ENCODE results near the gene LHFPL2.

Gene LHFPL2

GRCh38 chr5:78544561-78545201 is 103.9 kb downstream of the LHFPL2 start:
- Histone ChIP-seq H3K36me3 (ENCODE audit: control insufficient read depth, insufficient read depth, low read length) (peaks cover 18% of the 10 kb centered on the region), H3K27ac (ENCODE audit: low read depth, low read length, severe bottlenecking) (no peak overlapping the region), H3K4me3 (ENCODE audit: extremely low read depth, insufficient read depth, low read length, poor library complexity, severe bottlenecking) (no peak overlapping the region), H3K4me1 (ENCODE audit: control insufficient read depth, insufficient read depth, low read length, poor library complexity, severe bottlenecking) (peaks cover 12% of the 10 kb centered on the region), H3K9me3 (ENCODE audit: control insufficient read depth, low read length) (peaks cover 3% of the 10 kb centered on the region)
- WGBS, 2 experiments (ENCODE audit: insufficient coverage in 2 of 2), result 93 to 95% methylated on average over 12 to 14 of the region's 14 CpGs

GRCh38 chr5:78543916-78544315 is 104.7 kb downstream of the LHFPL2 start:
- no peak overlapping the region for H3K4me3 ChIP-seq (ENCODE audit: extremely low read depth, insufficient read depth, low read length, poor library complexity, severe bottlenecking)
- H3K9me3 ChIP-seq (ENCODE audit: control insufficient read depth, low read length), result no peaks in the 10 kb centered on the region
- WGBS, 2 experiments (ENCODE audit: insufficient coverage in 2 of 2), result 78 to 91% methylated on average over 1 of the region's 1 CpG
- peaks cover 10% of the 10 kb centered on the region for H3K36me3 ChIP-seq (ENCODE audit: control insufficient read depth, insufficient read depth, low read length)
- peaks cover 12% of the 10 kb centered on the region for H3K4me1 ChIP-seq (ENCODE audit: control insufficient read depth, insufficient read depth, low read length, poor library complexity, severe bottlenecking)
- no peak overlapping the region for H3K27ac ChIP-seq (ENCODE audit: low read depth, low read length, severe bottlenecking)

GRCh38 chr5:78543292-78543691 is 105.3 kb downstream of the LHFPL2 start:
- Histone ChIP-seq H3K36me3 (ENCODE audit: control insufficient read depth, insufficient read depth, low read length) (peaks cover 4% of the 10 kb centered on the region), H3K4me3 (ENCODE audit: extremely low read depth, insufficient read depth, low read length, poor library complexity, severe bottlenecking) (no peak overlapping the region), H3K9me3 (ENCODE audit: control insufficient read depth, low read length) (no peaks in the 10 kb centered on the region), H3K4me1 (ENCODE audit: control insufficient read depth, insufficient read depth, low read length, poor library complexity, severe bottlenecking) (peaks cover 12% of the 10 kb centered on the region), H3K27ac (ENCODE audit: low read depth, low read length, severe bottlenecking) (no peak overlapping the region)
- WGBS, 2 experiments (ENCODE audit: insufficient coverage in 2 of 2), result 76 to 78% methylated on average over 3 to 4 of the region's 4 CpGs

GRCh38 chr5:78542321-78542840 is 106.2 kb downstream of the LHFPL2 start:
- H3K4me3 ChIP-seq (ENCODE audit: extremely low read depth, insufficient read depth, low read length, poor library complexity, severe bottlenecking), result no peak overlapping the region
- H3K36me3 ChIP-seq (ENCODE audit: control insufficient read depth, insufficient read depth, low read length), result no peaks in the 10 kb centered on the region
- H3K4me1 ChIP-seq (ENCODE audit: control insufficient read depth, insufficient read depth, low read length, poor library complexity, severe bottlenecking), result peaks cover 12% of the 10 kb centered on the region
- H3K27ac ChIP-seq (ENCODE audit: low read depth, low read length, severe bottlenecking), result no peak overlapping the region
- no peaks in the 10 kb centered on the region for H3K9me3 ChIP-seq (ENCODE audit: control insufficient read depth, low read length)
- WGBS, 2 experiments (ENCODE audit: insufficient coverage in 2 of 2), result 83 to 86% methylated on average over 3 to 6 of the region's 6 CpGs

- peaks cover 12% of the 10 kb centered on the region for H3K4me1 ChIP-seq (ENCODE audit: control insufficient read depth, insufficient read depth, low read length, poor library complexity, severe bottlenecking)
- peak overlapping the region; percentile 60 for H3K27ac ChIP-seq (ENCODE audit: low read depth, low read length, severe bottlenecking)
- no peaks in the 10 kb centered on the region for H3K9me3 ChIP-seq (ENCODE audit: control insufficient read depth, low read length)
- 89 to 90% methylated on average over 6 to 7 of the region's 10 CpGs for WGBS, 2 experiments (ENCODE audit: insufficient coverage in 2 of 2)
- H3K4me3 ChIP-seq (ENCODE audit: extremely low read depth, insufficient read depth, low read length, poor library complexity, severe bottlenecking), result no peak overlapping the region
- H3K36me3 ChIP-seq (ENCODE audit: control insufficient read depth, insufficient read depth, low read length), result no peaks in the 10 kb centered on the region
Observed at GRCh38 chr5:78541086-78541654, 107.4 kb downstream of the LHFPL2 start.

GRCh38 chr5:78540335-78541085 is 108.1 kb downstream of the LHFPL2 start:
- no peaks in the 10 kb centered on the region for H3K36me3 ChIP-seq (ENCODE audit: control insufficient read depth, insufficient read depth, low read length)
- no peak overlapping the region for H3K4me3 ChIP-seq (ENCODE audit: extremely low read depth, insufficient read depth, low read length, poor library complexity, severe bottlenecking)
- peaks cover 12% of the 10 kb centered on the region for H3K4me1 ChIP-seq (ENCODE audit: control insufficient read depth, insufficient read depth, low read length, poor library complexity, severe bottlenecking)
- no peaks in the 10 kb centered on the region for H3K9me3 ChIP-seq (ENCODE audit: control insufficient read depth, low read length)
- 74 to 83% methylated on average over 6 to 7 of the region's 7 CpGs for WGBS, 2 experiments (ENCODE audit: insufficient coverage in 2 of 2)
- peak overlapping the region; percentile 60 for H3K27ac ChIP-seq (ENCODE audit: low read depth, low read length, severe bottlenecking)

- peaks cover 30% of the 10 kb centered on the region for H3K4me1 ChIP-seq (ENCODE audit: control insufficient read depth, insufficient read depth, low read length, poor library complexity, severe bottlenecking)
- 78 to 95% methylated on average over 1 to 2 of the region's 3 CpGs for WGBS, 2 experiments (ENCODE audit: insufficient coverage in 2 of 2)
- no peak overlapping the region for H3K4me3 ChIP-seq (ENCODE audit: extremely low read depth, insufficient read depth, low read length, poor library complexity, severe bottlenecking)
- no peak overlapping the region for H3K27ac ChIP-seq (ENCODE audit: low read depth, low read length, severe bottlenecking)
- H3K36me3 ChIP-seq (ENCODE audit: control insufficient read depth, insufficient read depth, low read length), result no peaks in the 10 kb centered on the region
- no peaks in the 10 kb centered on the region for H3K9me3 ChIP-seq (ENCODE audit: control insufficient read depth, low read length)
Observed at GRCh38 chr5:78538240-78538850, 110.2 kb downstream of the LHFPL2 start.

- 44 to 83% methylated on average over 4 of the region's 5 CpGs for WGBS, 2 experiments (ENCODE audit: insufficient coverage in 2 of 2)
- Histone ChIP-seq H3K27ac (ENCODE audit: low read depth, low read length, severe bottlenecking) (no peak overlapping the region), H3K36me3 (ENCODE audit: control insufficient read depth, insufficient read depth, low read length) (no peaks in the 10 kb centered on the region), H3K4me1 (ENCODE audit: control insufficient read depth, insufficient read depth, low read length, poor library complexity, severe bottlenecking) (peaks cover 30% of the 10 kb centered on the region), H3K9me3 (ENCODE audit: control insufficient read depth, low read length) (no peaks in the 10 kb centered on the region), H3K4me3 (ENCODE audit: extremely low read depth, insufficient read depth, low read length, poor library complexity, severe bottlenecking) (no peak overlapping the region)
Observed at GRCh38 chr5:78537821-78538220, 110.8 kb downstream of the LHFPL2 start.

- Histone ChIP-seq H3K4me3 (ENCODE audit: extremely low read depth, insufficient read depth, low read length, poor library complexity, severe bottlenecking) (no peak overlapping the region), H3K4me1 (ENCODE audit: control insufficient read depth, insufficient read depth, low read length, poor library complexity, severe bottlenecking) (peaks cover 30% of the 10 kb centered on the region), H3K27ac (ENCODE audit: low read depth, low read length, severe bottlenecking) (no peak overlapping the region), H3K9me3 (ENCODE audit: control insufficient read depth, low read length) (no peaks in the 10 kb centered on the region), H3K36me3 (ENCODE audit: control insufficient read depth, insufficient read depth, low read length) (no peaks in the 10 kb centered on the region)
- WGBS, 2 experiments (ENCODE audit: insufficient coverage in 2 of 2), result 90 to 100% methylated on average over 3 to 4 of the region's 5 CpGs
Observed at GRCh38 chr5:78537411-78537810, 111.2 kb downstream of the LHFPL2 start.

GRCh38 chr5:78536661-78537196 is 111.8 kb downstream of the LHFPL2 start:
- 94% methylated on average over 7 of the region's 7 CpGs for WGBS, 2 experiments (ENCODE audit: insufficient coverage in 2 of 2)
- H3K27ac ChIP-seq (ENCODE audit: low read depth, low read length, severe bottlenecking), result no peak overlapping the region
- no peak overlapping the region for H3K4me3 ChIP-seq (ENCODE audit: extremely low read depth, insufficient read depth, low read length, poor library complexity, severe bottlenecking)
- peaks cover 30% of the 10 kb centered on the region for H3K4me1 ChIP-seq (ENCODE audit: control insufficient read depth, insufficient read depth, low read length, poor library complexity, severe bottlenecking)
- H3K36me3 ChIP-seq (ENCODE audit: control insufficient read depth, insufficient read depth, low read length), result no peaks in the 10 kb centered on the region
- no peaks in the 10 kb centered on the region for H3K9me3 ChIP-seq (ENCODE audit: control insufficient read depth, low read length)

Data from mesodermal cell (in vitro differentiated cells).